Choroid plexus epithelial cell (primary cell): ENCODE measurements around the gene EPB41L1.

ENCODE experiments used
- DNase-seq: peaks from one replicate; pipeline ENCODE4 v3.0.0-alpha.2; 2010; ENCODE audit warnings: low read depth
- H3K4me3 ChIP-seq: 2 replicates; pipeline ENCODE4 v1.5.1; 2011; ENCODE audit warnings: low read depth, mild to moderate bottlenecking, control low read depth, low read length, moderate library complexity
- TF ChIP-seq, protein P1 (sequence below): conservative IDR thresholded peaks from 2 replicates; pipeline ENCODE4 v1.5.1; 2011; ENCODE audit warnings: low read depth, mild to moderate bottlenecking, control low read depth, inconsistent platforms, low read length, moderate library complexity

The EPB41L1 gene

GRCh38 chr20:36125097-36125496 lies 29.4 kb upstream of the EPB41L1 start:
- H3K4me3 ChIP-seq: no peak overlapping the region
- no peak for DNase-seq
- TF ChIP-seq, protein P1, sequence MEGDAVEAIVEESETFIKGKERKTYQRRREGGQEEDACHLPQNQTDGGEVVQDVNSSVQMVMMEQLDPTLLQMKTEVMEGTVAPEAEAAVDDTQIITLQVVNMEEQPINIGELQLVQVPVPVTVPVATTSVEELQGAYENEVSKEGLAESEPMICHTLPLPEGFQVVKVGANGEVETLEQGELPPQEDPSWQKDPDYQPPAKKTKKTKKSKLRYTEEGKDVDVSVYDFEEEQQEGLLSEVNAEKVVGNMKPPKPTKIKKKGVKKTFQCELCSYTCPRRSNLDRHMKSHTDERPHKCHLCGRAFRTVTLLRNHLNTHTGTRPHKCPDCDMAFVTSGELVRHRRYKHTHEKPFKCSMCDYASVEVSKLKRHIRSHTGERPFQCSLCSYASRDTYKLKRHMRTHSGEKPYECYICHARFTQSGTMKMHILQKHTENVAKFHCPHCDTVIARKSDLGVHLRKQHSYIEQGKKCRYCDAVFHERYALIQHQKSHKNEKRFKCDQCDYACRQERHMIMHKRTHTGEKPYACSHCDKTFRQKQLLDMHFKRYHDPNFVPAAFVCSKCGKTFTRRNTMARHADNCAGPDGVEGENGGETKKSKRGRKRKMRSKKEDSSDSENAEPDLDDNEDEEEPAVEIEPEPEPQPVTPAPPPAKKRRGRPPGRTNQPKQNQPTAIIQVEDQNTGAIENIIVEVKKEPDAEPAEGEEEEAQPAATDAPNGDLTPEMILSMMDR: no peak

DNA sequence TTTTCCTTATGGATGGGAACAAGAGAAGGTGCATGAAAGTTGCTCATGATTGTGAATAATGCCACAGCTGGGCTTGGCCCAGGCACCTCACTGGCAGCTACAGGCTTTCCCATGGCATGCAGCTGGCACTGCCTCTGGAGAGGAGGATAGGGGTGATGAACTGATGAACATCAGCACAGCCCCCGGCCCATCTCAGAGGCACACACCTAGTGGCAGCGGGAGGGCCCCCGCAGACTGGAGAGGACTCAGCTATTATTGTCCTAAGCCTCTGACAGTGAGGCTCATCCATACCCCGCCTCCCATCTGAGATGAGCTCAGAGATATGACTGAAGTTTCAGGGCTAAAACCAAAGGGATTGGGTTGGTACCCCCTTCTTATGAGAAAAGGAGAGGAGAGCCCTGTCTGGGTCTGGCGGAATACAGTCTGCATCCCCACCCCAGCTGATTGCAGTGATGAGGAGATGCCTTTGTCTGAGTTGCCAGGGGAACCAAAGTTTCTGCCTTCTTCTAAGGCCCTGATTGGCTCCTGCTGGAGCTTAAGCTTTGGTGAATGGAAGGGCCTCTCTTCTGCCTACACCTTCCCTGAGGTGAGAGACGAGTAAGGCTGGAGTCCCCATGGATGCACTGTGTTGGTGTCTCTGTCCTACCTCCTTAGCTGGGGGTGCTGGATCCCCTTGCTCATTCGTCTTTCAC lies 27.6 kb upstream of the EPB41L1 start:
- DNase-seq: no peak
- TF ChIP-seq, protein P1: no peak
- H3K4me3 ChIP-seq: no peak overlapping the region

DNA sequence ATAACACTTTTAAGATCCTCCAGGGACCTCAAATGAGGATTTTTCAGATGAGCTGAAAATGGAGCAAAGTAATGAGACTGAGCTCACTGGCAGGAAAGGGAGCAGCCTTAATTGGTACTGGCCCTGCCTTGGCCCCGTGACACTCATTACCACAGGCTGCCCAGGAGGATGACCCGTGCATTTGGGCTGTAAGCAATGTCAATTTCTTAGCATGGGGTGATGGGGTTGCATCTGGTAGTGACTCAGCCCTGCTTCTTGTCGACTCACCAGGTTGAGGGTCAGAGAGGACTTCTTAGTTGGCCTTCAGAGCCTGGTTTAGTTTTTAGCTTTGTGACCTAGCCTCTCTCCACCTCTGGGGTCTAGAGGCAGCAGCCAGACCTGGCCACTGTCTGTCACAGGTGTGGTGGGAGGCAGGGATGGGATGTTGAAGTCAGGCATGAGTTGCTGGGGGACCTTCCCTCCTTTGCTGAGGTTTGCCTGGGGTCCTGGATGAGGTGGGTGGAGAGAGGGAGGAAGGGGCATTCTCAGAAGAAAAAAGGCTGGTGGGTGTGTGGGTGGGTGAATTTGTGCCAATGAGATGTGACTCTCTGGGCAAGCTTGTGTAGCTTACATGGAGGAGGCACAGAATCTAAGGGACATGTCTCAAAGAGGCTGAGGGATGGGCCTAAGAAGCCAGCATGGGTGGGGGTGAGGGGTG lies 25.9 kb upstream of the EPB41L1 start:
- DNase-seq: peak; percentile 74
- H3K4me3 ChIP-seq: no peak overlapping the region
- TF ChIP-seq, protein P1: no peak

- H3K4me3 ChIP-seq: no peak overlapping the region
- TF ChIP-seq, protein P1: no peak
Observed at GRCh38 chr20:36129160-36129543, 25.4 kb upstream of the EPB41L1 start.

GRCh38 chr20:36130390-36130789 lies 24.1 kb upstream of the EPB41L1 start:
- no peak for DNase-seq
- TF ChIP-seq, protein P1: no peak
- H3K4me3 ChIP-seq: no peak overlapping the region

More at GRCh38 chr20:36129160-36129543, 25.4 kb upstream of the EPB41L1 start:
- no peak for DNase-seq

DNA sequence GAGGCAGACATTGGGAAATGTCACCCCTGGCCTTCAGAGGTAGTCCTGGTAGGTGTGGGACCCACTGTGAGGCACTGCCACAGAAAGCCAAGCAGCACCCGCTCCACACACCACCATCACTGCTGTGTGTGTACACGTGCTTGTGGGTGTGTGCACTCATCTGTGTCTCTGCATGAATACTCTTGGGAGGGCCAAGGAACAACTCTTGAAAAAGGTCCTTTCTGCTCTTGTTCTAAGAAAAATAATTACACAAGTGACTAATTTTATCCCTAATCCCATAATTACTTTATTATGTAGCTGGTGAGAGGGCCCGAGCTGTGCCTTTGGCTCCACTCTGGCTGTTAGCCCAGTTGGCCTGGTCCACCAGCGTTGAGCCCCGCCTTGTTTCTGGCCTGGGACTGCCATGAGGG lies 21.7 kb upstream of the EPB41L1 start:
- TF ChIP-seq, protein P1: no peak
- no peak overlapping the region for H3K4me3 ChIP-seq
- DNase-seq: no peak
